NCI-H526 (cell line): Measurements from ENCODE around the gene KLHL3.
"Not testable (repeated sequence)": the region's sequence is repeated elsewhere in the genome, so short reads cannot be mapped to it uniquely, and the experiment has no call there.

Source experiments
- DNase-seq, 2 experiments: peaks; one replicate each; lab custom pipeline; 2025; lab: John Stamatoyannopoulos, UW

KLHL3 gene

GRCh38 chr5:137735555-137736284 is at the start of gene KLHL3:
KLHL3 (minus strand) TSS chr5:137736089; CDS start chr5:137735646, 443 bp downstream.
- peak; percentile 75 to 82 for DNase-seq

DNA sequence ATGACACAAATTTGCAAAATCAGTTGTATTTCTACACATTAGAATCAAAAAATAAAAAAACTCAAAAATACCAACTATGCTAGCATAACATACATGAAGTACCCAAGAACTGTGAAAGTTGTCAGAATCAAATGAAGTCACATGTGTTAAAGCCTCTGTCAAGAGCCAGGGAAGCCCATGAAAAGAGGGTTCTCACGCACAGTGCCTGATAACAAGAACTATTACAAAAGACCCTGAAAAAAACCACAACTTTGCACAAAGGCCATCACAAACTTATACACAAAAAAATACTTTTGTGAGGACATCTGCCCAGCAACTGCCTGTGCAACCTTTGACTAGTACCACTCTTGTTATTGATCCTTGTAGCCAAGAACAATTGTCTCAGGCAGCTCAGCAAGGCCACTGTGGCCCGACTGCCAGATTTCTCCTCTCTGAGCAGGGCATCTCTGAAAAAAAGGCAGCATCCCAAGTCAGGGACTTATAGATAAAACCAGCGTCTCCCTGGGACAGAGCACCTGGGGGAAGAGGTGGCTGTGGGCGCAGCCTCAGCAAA is 47.2 kb upstream of the KLHL3 start:
- no peak for DNase-seq

DNA sequence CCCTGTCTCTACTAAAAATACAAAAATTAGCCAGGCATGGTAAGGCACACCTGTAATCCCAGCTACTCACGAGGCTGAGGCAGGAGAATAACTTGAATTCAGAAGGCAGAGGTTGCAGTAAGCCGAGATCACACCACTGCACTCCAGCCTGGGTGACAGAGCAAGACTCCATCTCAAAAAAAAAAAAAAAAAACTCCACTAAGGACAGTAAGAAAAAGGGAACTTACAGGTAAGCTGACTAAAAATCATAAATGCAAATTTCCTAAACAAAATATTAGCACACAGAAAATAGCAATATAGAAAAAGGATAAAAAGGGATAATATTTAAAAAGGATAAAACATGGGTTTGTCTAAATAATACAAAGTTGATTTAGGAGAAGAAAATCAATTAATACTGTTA is 46.2 kb upstream of the KLHL3 start:
- DNase-seq, result no peak

GRCh38 chr5:137778772-137779564 is 43.1 kb upstream of the KLHL3 start:
- peak; percentile 21 to 54 for DNase-seq

DNA sequence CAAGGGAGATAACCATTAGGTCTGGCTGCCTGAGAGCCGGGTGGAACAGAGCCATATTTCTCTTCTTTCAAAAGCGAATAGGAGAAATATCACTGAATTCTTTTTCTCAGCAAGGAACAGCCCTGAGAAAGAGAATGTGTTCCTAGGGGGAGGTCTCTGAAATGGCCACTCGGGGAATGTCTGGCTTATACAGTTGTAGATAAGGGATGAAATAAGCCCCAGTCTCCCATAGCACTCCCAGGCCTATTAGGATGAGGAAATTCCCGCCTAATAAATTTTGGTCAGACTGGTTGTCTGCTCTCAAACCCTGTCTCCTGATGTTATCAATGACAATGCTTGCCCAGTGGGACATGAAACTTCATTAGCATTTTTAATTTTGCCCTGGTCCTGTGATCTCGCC is 32.0 kb upstream of the KLHL3 start:
- DNase-seq, result not testable (repeated sequence)

DNA sequence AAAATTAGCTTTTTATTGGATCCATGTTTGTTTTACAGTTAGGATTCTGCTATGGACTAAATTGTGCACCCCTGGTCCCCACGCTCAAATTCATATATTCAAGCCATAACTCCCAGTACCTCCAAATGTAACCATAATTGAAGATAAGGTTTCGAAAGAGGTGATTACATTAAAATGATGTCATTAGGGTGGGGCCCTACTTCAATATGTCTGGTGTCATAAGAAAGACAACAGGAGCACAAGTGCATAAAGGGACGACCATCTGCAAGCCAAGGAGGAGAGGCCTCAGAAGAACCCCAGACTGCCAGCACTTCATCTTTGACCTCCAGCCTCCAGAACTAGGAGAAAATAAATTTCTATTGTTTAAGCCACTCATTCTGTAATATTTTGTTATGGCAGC is 25.7 kb upstream of the KLHL3 start:
- DNase-seq, result no peak

DNA sequence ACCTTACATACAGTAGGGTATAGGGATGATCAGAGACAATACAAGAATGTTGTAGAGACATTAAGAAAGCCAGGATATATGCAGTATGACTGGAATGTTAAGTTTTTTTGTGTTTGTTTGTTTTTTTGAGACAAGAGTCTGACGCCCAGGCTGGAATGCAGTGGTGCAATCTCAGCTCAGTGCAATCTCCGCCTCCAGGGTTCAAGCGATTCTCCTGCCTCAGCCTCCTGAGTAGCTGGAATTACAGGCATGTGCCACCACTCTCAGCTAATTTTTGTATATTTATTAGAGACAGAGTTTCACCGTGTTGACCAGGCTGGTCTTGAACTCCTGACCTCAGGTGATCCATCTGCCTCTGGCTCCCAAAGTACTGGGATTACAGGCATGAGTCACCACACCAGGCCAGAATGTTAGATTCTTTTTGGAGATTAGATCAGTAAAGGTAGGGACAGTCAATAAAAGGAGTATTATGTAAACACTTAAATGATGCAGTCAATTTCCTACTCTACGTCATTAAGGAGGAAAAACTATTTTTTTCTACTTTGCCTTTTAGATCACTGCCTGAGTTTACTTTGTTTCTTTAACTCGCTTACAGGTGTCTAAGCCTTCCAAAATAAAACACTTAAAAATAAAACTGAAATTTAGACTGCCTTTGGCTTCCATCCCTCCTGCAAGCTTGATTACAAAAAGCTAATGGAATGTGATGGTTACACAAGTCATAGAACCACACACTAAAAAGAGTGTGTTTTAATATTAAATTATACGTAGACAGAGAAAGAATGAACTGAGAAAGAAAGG is 25.0 kb upstream of the KLHL3 start:
- DNase-seq, result no peak

DNA sequence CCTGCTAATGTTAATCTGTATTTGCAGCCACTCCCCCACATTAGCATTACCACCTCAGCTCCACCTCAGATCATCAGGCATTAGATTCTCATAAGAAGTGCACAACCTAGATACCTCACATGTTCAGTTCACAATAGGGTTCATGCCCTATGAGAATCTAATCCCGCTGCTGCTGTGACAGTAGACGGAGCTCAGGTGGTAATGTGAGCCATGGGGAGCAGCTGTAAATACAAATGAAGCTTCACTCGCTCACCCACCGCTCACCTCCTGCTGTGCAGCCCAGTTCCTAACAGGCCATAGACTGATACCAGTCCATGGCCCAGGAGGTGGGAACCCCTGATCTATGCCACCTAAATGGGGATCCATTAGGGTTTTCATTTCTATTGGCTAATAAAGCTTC is 24.4 kb upstream of the KLHL3 start:
- DNase-seq, result no peak

DNA sequence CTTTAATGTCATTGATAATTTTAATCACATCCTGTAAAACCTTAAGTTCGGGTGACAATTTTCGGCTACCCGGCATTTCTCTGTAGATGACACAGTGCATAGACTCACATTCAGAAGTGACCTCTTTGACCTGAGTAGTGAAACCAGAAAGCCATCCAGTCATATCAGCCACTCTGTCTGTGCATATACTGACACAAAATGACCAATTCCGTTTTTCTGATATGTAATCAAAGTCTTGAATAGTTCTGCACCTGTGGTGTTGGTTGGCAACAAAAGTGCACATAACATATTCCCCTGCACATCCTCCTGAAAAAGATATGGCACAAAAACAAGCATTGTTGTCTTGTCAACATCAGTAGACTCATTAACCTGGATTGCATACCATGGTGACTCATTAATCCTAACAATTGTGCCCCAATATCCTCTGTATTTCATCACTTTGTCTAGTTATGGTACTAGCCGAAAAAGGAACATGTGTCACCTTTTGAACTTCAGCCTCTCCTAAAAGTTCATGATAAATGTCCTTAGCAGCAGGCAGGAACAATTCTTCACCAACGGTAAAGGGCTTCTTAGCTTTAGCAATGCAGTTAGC is 22.9 kb upstream of the KLHL3 start:
- DNase-seq, result no peak

DNA sequence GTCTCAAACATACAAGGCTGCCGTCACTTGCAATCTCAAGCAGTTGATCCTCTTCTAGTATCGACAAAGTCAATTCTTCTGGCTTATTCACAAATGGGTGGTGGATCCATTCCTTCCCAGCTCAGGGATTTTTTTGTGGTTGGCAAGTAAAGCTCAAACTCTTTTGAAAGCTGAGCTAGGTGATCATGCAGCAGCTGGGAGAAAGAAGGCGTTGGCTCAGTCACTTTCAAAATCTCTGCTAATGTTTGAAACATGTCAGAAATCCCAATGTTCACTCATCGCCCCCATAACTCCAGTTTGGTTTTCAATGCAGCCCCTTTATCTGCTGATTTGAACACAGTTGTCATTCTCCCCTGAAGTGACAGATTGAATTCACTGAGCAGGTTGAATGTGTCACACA is 22.2 kb upstream of the KLHL3 start:
- DNase-seq, result no peak

DNA sequence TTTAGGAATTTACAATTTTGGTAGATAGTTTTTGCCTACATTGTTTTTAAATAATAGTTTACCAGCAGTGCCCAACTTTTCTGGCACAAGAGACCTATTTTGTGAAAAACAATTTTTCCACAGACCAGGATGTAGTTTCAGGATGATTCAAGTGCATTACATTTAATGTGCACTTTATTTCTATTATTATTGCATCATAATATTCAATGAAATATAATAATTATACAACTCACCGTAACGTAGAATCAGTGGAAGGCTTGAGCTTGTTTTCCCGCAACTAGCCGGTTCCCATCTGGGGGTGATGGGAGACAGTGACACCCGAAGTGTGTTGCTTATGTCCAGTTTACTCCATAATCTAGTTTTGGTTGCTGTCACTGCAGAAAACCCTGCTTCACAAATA is 21.7 kb upstream of the KLHL3 start:
- DNase-seq, result no peak

DNA sequence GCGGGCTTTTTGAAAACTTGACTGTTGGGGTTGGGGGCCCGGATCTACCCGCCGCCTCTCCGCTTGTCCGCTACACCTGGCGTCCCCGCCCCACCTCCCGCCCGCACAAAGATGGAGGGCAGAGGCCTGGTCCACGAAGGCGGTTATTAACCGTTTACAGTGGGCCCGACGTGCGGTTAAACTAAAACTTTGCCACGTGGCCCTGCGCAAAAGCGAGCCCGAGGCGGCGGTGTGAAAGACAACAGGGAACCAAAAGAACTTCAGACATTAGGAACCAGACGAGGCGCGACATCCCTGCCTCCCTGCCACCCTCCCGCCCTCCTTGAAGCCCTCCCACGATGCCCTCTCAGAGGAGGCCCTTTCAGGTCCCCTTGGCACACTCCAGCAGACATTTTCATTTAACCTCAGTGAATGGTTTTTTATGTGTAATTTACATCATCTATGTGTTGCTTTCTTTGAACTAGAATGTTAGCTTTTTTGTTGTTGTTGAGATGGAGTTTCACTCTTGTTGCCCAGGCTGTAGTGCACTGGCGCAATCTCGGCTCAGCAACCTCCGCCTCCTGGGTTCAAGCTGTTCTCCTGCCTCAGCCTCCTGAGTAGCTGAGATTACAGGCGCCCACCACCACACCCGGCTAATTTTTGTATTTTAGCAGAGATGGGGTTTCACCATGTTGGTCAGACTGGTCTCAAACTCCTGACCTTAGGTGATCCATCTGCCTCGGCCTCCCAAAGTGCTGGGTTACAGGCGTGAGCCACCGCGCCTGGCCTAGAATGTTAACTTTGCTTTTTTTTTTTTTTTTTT is 19.3 kb upstream of the KLHL3 start:
- DNase-seq, result no peak

GRCh38 chr5:137754188-137754960 is 18.5 kb upstream of the KLHL3 start, which contains the start of gene HNRNPA0:
HNRNPA0 (minus strand) TSS chr5:137754363; CDS start chr5:137754066, 297 bp downstream.
- peak; percentile 94 to 98 for DNase-seq

DNA sequence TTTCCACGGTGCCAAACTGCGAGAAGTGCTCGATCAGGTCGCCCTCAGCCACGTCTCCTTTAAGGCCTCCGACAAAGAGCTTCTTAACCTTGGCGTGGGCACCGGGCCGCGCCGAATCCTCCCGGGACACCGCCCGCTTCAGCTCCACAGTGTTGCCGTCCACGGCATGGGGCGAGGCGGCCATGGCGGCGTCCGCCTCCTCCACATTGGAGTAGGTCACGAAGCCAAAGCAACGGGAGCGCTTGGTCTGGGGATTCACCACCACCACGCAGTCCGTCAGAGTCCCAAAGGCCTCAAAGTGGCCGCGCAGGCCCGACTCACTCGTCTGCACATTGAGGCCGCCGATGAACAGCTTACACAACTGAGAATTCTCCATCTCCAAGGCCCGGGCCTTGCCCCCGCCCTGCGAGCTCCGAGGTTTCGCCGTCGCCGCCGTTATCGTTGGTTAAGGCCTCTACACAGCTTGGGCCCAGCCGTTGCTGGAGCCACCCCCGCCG is 17.9 kb upstream of the KLHL3 start:
- DNase-seq, result peak in 1 of 2 experiments; percentile 56

DNA sequence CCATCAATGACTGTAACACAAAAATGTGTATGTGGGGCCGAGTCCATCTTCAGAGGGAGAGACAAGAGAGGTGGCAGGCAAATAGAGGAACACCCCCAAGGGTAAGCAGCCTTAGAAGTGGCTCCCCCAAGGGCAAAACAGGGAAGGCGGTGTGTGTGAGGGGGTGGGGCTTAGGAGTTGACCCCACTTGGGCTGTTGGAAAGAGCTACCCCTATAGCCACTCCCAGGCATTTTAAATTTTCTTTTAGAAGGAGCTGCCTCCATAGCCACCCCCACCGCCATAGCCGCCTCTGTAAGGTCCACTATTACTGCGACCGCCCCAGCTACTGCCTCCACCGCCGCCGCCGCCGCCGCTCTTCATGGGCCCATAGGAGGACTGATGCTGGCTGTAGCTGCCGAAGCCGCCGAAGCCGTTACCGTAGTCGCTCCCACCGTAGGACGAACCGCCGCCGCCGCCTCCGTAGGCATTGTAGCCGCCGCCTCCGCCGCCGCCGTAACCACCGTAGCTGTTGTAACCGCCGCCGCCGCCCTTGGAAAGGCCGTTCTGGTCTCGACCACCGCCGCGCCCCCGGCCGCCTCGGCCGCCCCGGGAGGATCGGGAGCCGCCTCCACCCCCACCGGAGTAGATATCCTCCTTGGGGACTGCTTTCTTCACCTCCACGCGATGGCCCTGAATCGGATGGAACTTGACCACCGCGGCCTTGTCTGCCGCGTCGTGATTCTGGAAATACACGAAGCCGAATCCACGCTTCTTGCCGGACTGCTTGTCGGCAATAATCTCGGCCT is 17.2 kb upstream of the KLHL3 start:
- peak in 1 of 2 experiments; percentile 46 for DNase-seq

- DNase-seq, result peak; percentile 30 to 78
Measured at GRCh38 chr5:137751869-137752491, 16.1 kb upstream of the KLHL3 start.

- DNase-seq, result peak; percentile 39 to 67
Measured at GRCh38 chr5:137750436-137750835, 14.5 kb upstream of the KLHL3 start.

- no peak for DNase-seq
Measured at GRCh38 chr5:137747848-137748247, 12.0 kb upstream of the KLHL3 start.
